Activated T-cell treated with anti-CD3 and anti-CD28 coated beads for 24 hours (primary cell): ENCODE measurements around the gene LARGE1.

Experiments
- DNase-seq: peaks from one replicate; pipeline ENCODE4 v3.0.0-alpha.2; 2020; ENCODE audit warnings: low read depth

Gene LARGE1

DNA sequence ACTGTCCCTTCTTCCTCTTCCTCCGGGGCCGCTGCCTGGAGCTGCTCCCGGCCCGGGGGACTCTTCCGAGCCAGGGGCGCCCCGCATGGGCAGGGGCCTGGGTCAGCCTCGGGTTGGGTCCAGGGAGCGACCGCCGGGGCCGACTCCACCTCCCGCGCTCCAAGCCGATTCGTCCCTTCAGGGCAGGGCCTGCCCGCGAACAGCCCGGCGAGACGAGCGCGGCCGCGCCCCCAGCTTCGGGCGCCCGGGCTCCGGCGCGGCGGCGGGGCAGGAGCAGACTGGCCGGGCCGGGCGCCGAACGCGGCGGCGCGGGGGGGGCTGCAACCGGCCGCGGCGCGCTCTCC is at the start of gene LARGE1:
Gene LARGE1 (minus strand): TSS at position 280 of the 344 bp plus-strand sequence.
- DNase-seq, result no peak

DNA sequence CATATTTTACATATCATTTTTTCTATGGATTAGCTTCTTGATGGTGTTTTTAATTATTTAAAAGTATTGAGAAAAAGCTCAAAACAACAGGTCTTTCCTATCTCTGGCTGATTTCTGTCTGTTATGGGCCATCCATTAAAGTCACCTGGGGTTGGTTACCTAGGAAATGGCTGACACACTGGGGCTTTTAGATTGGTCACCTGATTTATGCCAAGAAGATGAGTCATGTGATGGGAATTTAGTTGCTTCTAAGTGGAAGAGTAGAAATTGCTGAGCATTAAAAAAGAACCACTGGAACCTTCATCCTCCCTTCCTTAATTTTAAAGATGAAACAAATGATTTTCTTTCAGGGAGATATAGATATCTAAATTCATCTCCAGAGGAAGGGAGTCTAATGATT is 48.8 kb upstream of the LARGE1 start:
- DNase-seq, result no peak

DNA sequence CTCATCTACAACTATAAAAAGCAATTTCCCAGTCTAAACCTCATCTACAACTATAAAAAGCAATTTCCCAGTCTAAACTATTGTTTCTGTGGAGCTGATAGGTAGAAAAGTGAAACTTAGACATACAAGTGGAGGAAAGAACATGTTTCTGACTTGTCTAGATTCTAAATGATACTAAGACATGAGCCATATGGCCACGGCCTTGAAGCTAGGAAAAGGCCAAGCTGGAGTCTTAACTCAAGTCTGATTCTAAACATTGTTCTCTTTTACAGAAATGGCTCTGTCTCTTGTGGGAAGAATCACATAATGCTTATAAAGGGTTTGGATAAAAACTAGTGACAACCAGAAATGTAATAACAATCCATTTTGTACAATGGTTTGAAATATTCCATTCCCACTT is 43.8 kb upstream of the LARGE1 start:
- no peak for DNase-seq

DNA sequence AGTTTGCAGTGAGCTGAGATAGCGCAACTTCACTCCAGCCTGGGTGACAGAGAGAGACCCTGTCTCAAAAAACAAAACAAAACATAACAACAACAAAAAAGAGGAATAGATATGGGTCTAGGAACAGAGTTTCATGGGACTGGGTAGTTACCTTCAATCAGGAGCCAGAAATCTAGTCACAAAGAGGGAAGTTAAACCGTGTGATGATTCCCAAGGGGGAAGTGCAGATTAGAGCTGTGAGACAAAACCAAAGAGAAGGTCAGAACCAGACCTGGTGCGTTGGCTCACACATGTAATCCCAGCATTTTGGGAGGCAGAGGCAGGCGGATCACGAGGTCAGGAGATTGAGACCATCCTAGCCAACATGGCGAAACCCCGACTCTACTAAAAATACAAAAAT is 42.1 kb upstream of the LARGE1 start:
- DNase-seq, result no peak

DNA sequence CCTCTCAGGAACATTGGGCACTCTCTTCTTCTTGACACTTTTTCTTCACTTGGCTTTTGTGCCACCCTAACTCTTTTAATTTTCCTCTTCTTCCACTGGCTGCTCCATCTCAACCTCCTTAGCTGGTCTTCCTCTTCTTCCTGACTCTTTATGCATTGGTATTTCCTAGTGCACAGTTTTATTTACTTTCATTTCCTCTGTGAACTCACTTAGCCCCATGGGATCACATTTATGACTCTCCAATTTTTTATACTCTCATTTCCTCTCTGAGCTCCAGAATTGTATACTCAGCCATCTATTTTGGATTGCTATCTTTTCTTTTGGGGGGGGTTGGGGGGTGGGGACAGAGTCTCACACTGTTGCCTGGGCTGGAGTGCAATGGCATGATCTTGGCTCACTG is 38.5 kb upstream of the LARGE1 start:
- DNase-seq, result no peak

DNA sequence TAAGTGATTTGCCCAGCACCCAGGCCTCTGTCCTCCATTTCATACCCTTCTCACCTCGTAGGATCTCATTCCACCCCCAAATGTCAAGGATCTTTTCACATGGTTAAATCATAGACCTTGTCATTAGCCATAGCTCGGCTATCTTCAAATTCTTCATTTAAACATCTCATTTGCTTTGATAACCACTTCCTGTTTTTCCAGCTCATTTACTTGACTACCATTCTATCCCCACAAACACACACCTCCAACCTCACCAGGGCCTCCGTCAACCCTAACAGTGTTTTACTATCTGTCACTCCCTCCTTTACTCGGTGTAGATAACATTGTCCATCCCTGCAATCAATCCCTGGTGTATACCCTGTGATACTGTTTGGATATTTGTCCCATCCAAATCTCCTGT is 36.8 kb upstream of the LARGE1 start:
- no peak for DNase-seq

DNA sequence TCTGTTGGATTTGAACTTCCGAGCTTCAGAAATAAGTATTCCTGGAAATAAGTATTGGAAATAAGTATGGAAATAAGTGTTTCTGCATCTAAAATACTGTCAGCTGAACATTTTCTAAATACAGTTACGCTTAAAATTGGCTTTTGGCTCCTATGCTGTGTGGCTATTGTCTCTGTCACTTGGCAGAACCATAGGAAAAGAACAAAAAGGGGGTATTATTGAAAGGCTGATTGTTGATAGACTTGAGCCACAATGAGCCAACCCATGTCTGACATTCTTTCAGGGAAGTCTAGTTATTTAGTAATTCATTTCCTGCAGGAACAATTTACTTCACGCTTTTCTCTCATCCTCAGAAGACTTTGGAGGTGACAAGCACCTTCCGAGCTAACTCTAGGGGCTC is 32.5 kb upstream of the LARGE1 start:
- DNase-seq, result no peak

DNA sequence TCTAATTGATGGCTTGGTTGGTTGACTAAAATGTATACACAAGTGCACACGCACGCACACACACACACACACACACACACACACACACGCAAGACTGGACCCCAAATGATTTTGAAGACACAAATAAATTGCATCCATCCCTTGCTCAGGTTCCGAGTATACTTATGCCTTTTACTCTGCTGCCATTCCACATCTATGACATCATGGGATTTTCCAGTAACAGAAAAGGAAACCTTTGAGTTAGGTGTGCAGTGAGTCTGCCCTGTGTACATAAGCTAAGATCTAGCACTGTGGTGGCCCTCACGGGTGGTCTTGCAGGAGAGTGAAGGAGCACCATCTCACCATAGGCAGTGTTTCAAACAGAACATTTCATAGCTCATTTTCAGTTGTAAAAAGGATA is 20.5 kb upstream of the LARGE1 start:
- no peak for DNase-seq

DNA sequence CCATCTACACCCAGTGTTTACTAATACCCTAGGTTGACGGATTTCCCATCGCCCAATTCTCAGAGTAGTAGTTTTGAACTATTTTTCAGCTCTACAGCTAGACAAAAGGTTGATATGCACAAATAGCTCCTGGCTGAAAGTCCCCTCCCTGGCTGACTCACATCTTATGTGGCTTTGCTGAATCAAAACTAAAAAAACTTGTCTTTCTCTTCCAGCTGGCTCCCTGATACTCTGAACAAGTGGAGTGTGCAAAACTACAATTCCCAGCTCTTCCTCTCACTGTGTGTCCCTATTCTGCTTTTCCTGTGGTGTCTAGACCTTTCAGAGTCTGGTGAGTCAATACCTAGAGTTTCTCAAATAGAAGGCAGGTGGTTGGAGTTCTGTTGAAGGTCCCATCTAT is 12.7 kb upstream of the LARGE1 start:
- no peak for DNase-seq

DNA sequence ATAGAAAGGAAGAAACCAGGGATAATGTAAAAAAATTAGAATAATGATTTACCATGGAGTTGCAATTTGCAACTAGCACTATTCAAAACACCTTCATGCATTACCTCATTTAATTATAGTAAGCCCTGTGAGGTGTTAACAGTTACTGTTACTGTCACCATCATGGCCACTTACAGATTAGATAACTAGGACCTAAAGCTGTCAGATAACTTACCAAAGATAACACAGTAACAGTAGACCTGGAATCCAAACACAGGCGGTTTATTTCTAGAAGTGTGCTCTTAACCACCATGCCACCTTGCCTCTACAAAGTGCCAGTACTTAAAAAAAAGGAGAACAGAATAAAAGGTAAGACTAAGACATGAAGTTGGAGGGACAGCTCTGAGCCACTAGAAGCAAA is 11.1 kb upstream of the LARGE1 start:
- DNase-seq, result no peak

DNA sequence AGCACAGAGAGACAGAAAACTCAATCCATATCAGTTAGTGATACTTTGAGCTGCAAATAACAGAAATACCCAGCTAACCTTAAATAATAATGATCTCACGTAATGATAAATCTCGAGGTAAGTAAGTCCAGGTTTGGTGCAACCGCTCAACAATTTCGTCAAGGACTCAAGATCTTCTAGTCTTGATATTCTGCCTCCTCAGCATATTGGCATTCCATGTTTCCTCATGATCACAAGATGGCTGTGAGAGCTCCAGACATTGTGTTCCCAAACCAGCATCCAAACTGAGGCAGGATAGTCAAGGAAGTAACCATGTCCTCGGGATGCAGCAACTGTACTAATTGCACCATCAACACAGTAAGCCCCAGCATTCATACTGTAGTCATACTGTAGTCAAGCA is 7.5 kb upstream of the LARGE1 start:
- no peak for DNase-seq

DNA sequence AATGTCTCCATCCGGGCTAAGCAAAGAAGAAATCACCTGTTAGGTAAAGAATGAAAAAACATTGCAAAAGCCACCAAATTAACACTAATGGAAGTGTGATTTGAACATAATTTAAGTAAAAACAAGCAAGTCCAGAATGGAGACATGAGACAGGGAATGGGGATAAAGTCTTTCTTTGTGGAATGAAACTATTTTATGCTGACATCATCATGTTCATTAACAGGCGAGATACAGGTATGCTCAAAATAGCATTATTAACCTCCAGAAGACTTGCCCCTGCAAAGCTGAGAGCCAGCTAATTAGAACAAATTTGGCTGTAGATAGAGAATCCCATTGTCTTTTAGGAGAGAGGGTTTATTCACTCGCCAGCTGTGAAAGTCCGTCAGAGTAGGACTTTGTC is 4.9 kb upstream of the LARGE1 start:
- no peak for DNase-seq

DNA sequence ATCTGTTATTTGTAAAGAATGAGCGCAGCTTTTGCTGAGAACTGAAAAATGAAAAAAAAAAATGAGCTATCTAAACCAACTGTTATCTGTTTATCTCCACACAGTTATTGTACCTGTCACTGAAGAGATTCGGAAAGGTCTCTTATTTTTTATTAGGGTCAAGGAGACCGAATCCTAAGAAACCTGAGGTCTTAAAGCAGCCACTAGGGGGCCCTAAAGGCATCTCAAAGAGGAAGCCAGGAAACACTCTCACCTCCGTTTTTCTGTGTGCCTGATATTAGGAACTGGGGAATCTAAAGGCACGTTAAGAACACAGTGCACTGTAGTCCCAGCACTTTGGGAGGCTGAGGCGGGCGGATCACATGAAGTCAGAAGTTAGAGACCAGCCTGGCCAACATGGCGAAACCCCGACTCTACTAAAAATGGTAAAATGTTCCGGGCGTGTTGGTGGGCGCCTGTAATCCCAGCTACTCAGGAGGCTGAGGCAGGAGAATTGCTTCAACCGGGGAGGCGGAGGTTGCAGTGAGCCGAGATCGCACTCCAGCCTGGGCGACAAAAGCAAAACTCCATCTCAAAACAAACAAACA is 3.5 kb upstream of the LARGE1 start:
- DNase-seq, result no peak

DNA sequence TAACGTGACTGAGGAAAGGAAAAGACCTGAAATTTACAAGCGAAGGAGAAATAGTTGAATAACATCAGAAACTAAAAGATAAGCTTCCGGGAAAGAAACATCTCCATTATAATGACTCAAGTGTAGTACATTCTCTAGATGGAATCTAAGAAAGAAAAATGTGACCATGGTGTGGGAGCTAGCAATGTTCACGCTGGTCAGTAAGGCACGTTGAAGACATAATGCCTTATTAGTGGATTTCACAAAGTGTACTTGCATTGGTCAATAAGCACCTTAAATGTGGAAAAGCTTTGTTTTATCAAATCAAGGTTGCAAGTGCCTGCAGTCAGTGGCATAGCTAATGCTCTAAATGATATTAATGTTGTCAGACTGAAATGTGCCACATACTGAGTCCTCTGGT is 2.8 kb upstream of the LARGE1 start:
- DNase-seq, result no peak

DNA sequence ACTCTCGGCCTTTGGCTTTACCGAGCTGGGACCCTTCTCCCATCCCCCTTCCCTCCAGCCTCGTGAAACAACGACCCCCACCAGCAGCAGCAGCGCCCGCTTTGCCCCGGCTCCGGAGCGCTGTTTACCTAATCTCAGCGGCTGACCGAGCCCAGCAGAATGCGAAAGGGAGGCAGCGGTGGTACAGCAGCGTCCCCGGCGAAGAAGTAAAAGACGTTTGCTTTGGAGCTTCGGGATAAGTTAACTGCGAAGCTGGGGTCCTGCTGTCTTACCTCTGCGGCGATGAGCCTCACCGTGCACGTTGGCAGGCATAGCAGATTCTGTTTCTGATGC is 2.0 kb upstream of the LARGE1 start:
- DNase-seq, result no peak

DNA sequence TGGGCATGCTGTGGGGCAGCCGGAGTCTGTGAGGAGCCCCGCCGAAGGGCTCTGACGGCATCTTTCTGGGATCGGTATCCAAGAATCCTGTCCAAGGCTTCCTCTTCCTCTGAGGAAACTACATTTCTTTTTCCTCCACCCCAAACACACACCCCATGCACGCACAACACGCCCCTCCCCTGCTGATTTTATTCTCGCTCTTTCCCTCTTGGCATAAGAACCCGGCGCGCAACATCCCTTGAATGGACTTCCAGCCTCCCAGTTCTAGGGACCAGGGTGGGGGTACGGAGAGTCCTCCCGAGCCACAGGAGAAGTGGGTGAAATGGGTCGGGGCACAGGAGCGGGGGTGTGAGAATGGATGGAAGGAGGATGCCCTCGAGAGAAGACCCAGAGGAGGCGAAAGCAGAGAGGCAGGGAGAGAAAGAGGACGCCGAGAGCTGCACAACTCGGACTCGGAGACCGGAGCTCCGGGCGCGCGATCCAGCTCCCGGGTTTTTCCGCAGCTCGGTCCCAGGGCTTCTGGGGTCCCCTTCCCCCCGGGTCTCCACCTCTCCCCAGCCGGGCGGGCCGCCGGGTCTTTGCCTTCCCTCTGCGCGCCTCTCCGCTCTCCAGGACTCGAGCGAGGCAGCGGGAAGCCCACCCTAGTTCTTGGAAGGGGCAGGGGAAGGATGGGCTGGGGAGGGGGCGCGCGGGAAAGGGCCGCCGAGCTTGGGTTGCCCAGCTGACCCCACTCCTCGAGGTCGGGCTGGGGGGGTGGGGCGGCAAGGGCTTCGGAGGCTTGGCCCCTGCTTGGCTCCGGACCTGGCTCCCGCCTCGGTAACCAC is 1.5 kb upstream of the LARGE1 start:
- no peak for DNase-seq

DNA sequence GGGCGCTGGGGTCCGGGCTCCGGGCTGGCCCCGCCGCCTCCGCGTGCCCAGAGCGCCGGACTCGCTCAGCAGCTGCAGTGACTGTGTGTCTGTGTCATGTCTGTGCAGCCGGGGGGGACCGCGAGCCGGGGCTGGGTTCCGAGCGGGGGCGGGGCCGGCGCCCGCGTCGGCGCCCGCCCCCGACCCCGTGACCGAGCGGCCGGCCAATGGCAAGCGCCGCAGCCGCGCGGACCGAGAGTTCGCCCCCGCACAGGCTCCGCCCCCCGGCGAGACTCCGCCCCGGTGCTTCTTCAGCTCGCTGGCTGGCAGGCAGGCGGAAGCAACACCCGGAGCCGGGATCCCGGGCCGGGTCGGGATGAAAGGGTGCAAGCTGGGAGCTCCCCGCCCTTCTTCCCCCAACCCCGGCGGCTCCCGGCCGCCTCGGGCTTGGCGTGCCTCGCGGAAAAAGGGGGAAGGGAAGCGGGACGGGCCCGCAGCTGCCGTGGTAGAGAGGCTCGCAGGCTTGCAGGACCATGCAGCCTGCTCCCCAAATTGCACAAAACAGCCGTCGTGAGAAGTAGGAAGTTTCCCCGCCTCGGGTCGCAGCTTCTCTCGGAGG is 750 bp upstream of the LARGE1 start:
- peak; percentile 89 for DNase-seq

DNA sequence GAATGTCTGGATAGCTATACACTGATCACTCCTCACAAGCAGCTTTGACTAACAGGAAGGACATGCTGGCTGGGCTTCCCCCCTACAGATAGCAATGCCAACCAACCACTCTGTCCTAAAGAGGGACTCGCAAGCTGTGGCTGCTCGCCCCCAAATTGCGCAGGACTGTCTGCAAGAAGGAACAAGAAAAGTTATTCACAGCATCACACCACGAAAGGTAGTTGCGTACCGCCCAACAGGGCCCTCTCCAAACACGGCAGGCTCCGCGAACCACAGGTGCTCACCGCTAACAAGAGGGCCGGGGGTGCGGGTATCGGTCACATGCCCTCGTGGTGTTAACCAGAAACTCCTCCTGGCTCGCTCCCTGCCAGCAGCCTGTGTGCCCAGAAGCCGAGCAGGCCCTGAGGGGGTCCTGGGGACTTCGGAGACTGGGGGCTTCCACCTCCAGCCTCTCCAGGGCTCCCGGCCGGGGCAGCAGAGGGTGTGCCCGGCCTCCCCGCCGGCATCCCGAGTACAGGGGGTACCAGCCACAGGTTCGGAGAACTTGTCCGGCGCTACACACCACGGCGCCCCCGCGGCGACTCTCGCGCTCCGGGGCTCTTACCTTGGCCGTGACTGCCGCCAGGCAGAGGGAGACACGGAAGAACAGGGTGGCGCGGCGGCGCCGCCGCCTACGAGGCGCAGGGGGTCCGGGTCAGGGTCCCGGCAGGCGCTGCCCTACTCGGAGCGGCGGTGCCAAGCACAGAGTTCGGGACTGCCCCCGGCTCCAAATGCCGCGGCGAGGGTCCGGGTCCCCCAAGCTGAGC is 682 bp downstream of the LARGE1 start:
- no peak for DNase-seq

DNA sequence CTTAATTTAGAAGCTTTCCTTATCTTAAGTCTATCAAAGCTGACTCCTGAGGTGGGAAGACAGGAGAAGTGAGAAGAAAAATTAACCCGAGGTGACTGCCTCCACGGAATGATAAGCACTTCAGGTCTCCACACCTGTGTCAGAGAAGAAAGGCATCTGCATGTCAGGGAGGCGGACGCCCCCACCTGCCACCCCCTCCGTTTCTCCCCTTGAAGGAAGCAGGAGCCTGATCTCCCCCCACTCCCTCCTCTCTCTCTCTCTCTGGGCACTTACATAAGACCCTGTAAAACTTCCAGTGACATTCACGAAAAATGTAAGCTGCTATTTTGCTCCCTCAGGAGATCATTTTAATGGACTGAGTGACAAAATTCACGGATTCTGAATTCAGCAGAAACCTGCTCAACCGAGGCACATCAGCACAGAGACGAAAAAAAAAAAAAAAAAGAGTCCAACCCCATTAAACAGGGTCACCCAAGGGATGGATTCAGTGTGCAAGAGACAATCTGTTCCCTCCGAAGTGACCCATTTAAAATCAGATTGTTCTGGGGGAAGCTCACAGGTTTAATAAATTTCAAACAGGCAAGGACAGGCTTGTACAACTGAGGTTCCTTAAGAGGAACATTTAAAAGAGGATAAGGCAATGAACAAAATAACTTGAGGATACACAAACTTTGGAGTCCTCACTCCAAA is 1.5 kb downstream of the LARGE1 start:
- no peak for DNase-seq

DNA sequence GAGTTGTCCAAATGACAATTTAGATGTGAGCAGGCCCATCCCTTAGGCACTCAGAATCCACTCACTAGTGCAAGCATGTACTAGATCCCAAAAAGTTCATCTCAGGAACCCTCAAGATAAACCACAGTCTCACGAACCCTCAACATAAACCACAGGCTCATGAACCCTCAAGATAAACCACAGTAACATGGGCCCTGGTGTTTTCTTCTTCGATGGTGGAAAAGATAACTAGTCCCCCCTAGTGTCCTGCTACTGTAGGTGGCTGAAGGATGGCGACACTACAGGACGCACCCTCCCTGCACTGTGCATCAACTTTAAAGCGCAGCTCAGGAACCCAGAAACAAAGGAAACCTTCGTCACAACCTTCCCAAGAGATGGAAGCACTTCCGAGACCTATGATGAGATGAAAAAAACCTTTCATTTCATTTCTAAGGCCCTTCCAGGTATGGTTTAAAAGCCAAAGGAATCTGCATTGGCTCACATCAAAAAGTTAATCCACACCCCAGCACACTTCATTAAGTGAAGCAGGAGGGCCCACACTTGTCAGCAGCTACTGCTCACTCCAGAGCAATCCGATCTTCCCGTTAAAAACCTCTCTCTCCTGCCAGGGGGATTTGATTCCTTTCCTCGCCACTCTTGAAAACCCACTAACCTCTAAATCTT is 2.4 kb downstream of the LARGE1 start:
- DNase-seq, result no peak

DNA sequence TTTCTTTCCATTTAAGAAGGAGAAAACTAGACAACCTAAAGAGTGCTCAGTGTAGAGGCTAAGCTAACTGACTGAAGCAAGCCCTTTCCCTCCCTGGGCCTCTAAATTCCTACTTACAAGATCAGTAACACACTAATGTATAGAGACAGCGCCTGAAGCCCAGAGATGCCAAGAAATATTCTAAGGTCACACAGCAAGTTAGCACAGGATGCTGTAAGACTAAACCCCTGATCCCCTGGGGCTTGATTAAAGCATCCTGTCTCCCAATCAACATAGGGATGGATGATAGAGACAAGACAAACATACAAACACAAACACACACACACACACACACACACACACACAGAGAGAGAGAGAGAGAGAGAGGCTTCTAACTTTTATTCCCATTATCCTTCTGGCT is 5.6 kb downstream of the LARGE1 start:
- no peak for DNase-seq

DNA sequence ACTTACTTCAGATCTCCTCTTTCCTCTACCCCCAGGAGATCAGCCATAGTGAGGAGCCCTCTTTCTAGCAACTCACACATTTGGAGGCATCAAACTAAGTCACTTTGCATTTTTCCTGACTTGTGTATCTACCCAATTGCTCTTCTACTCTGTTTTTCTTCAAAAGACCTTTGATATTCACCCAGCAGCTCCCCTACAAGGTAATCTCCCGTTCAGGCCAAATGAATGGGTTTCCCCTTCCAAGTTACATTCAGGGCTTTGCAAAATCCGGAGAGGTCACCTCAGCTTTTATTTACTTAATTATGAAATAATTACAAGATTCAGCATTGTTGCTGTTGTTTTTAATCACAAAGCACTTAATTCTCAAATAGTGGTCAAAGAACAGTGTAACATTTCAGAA is 6.1 kb downstream of the LARGE1 start:
- DNase-seq, result no peak
